IMR-90 (cell line): ENCODE data around the gene FEZ2. TPM values are rescaled to one million over a fixed set of nuclear protein-coding genes. Genes with fewer than 3 reads are reported as not detected.

Experiments used
- ATAC-seq: fragments of 200-7000 bp; cut with Tn5 transposase; 2 replicates; pipeline ENCODE4 v1.9.1; 2020; ENCODE audit warnings: low read depth, mild to moderate bottlenecking, moderate library complexity
- BruUV-seq: library from RNA; stranded (reverse); fragments of 400-500 nt; replicated peaks from 2 replicates; lab custom pipeline; 2021; lab: Mats Ljungman, UMichigan
- CTCF ChIA-PET: fragments of 300-600 bp; formaldehyde crosslinking; extraction: SDS; loops from one replicate; lab custom pipeline; 2021; ENCODE audit warnings: antibody characterized with exemption; lab: Yijun Ruan, JAX
- POLR2A ChIA-PET: fragments of 300-600 bp; sonication (Branson Sonifier 250); formaldehyde crosslinking; loops from one replicate; lab custom pipeline; 2022; ENCODE audit warnings: antibody characterized with exemption; ENCODE audit not compliant: unreplicated experiment; lab: Charles Lee
- DNase-seq: peaks from one replicate; pipeline ENCODE4 v3.0.0; 2013
- H2AFZ ChIP-seq: replicated peaks from 2 replicates; pipeline ENCODE3; 2013; ENCODE audit warnings: low read length, mild to moderate bottlenecking; ENCODE audit not compliant: poor library complexity
- H2AK5ac ChIP-seq: 2 replicates; pipeline ENCODE4 v1.6.1; 2013; ENCODE audit warnings: low read depth, low read length, inconsistent platforms
- H2AK9ac ChIP-seq: replicated peaks from 2 replicates; pipeline ENCODE3; 2013; ENCODE audit warnings: mild to moderate bottlenecking, low read depth, low read length, moderate library complexity; ENCODE audit not compliant: poor library complexity
- H2BK120ac ChIP-seq: 2 replicates; pipeline ENCODE4 v1.6.1; 2013; ENCODE audit warnings: low read depth, low read length, inconsistent platforms
- H2BK15ac ChIP-seq: 3 replicates; pipeline ENCODE4 v1.6.1; 2013; ENCODE audit warnings: low read depth, low read length, inconsistent platforms
- H2BK20ac ChIP-seq: 2 replicates; pipeline ENCODE4 v1.6.1; 2013; ENCODE audit warnings: low read depth, mild to moderate bottlenecking, inconsistent platforms, low read length, moderate library complexity
- H2BK5ac ChIP-seq: 2 replicates; pipeline ENCODE4 v1.6.1; 2013; ENCODE audit warnings: mild to moderate bottlenecking, low read depth, low read length, inconsistent platforms; ENCODE audit not compliant: poor library complexity, severe bottlenecking
- H3K14ac ChIP-seq: replicated peaks from 2 replicates; pipeline ENCODE4 v1.6.1; 2013; ENCODE audit warnings: low read depth, low read length, inconsistent platforms
- H3K18ac ChIP-seq: 2 replicates; pipeline ENCODE4 v1.6.1; 2013; ENCODE audit warnings: low read depth, low read length, control low read depth
- H3K23ac ChIP-seq: 2 replicates; pipeline ENCODE4 v1.6.1; 2013; ENCODE audit warnings: low read depth, low read length, inconsistent platforms
- H3K27ac ChIP-seq: 2 replicates; pipeline ENCODE4 v1.5.1; 2013; ENCODE audit warnings: mild to moderate bottlenecking, control low read depth, low read length; ENCODE audit not compliant: insufficient read depth
- H3K27me3 ChIP-seq: 2 replicates; pipeline ENCODE4 v1.6.1; 2013; ENCODE audit warnings: low read length; ENCODE audit not compliant: control insufficient read depth, insufficient read depth
- H3K36me3 ChIP-seq: 2 replicates; pipeline ENCODE4 v1.6.1; 2013; ENCODE audit warnings: low read length, mixed read lengths; ENCODE audit not compliant: control insufficient read depth, insufficient read depth
- H3K4ac ChIP-seq: 2 replicates; pipeline ENCODE4 v1.6.1; 2013; ENCODE audit warnings: low read depth, low read length, inconsistent platforms
- H3K4me1 ChIP-seq: 2 replicates; pipeline ENCODE4 v1.6.1; 2013; ENCODE audit warnings: low read length, mixed read lengths; ENCODE audit not compliant: control insufficient read depth, insufficient read depth
- H3K4me2 ChIP-seq: 2 replicates; pipeline ENCODE4 v1.6.1; 2013; ENCODE audit warnings: low read depth, mild to moderate bottlenecking, control low read depth, low read length, moderate library complexity
- H3K4me3 ChIP-seq: 2 replicates; pipeline ENCODE4 v1.5.1; 2013; ENCODE audit warnings: low read depth, mild to moderate bottlenecking, control low read depth, low read length, moderate library complexity; ENCODE audit not compliant: insufficient read depth
- H3K56ac ChIP-seq: 2 replicates; pipeline ENCODE4 v1.6.1; 2013; ENCODE audit warnings: low read length, inconsistent platforms; ENCODE audit not compliant: insufficient read depth; ENCODE audit errors: extremely low read depth
- H3K79me1 ChIP-seq, 2 experiments: 2 replicates each; pipeline ENCODE4 v1.6.1; 2013; ENCODE audit warnings: low read length in 2 of 2, inconsistent platforms in 1 of 2, low read depth in 1 of 2
- H3K9ac ChIP-seq: 2 replicates; pipeline ENCODE4 v1.6.1; 2013; ENCODE audit warnings: low read depth, low read length, control low read depth
- H3K9me1 ChIP-seq: 2 replicates; pipeline ENCODE4 v1.6.1; 2013; ENCODE audit warnings: low read length, inconsistent platforms; ENCODE audit not compliant: insufficient read depth
- H3K9me3 ChIP-seq: 2 replicates; pipeline ENCODE4 v1.6.1; 2013; ENCODE audit warnings: low read length; ENCODE audit not compliant: control insufficient read depth, insufficient read depth
- H4K20me1 ChIP-seq: 2 replicates; pipeline ENCODE4 v1.6.1; 2013; ENCODE audit warnings: low read length, inconsistent platforms; ENCODE audit not compliant: insufficient read depth
- H4K5ac ChIP-seq: 2 replicates; pipeline ENCODE4 v1.6.1; 2013; ENCODE audit warnings: mild to moderate bottlenecking, low read depth, low read length, control low read depth
- H4K8ac ChIP-seq, 2 experiments: 2 replicates each; pipeline ENCODE4 v1.6.1; 2013; ENCODE audit warnings: low read depth in 2 of 2, low read length in 2 of 2, control low read depth in 1 of 2, inconsistent platforms in 1 of 2
- H4K91ac ChIP-seq: 2 replicates; pipeline ENCODE4 v1.6.1; 2013; ENCODE audit warnings: low read depth, low read length, inconsistent platforms; ENCODE audit not compliant: insufficient read depth
- CEBPB ChIP-seq: IDR thresholded peaks from 2 replicates; pipeline ENCODE4 v1.6.1; 2012; ENCODE audit warnings: low read depth, low read length, improper control_type of control experiment
- NFE2L2 ChIP-seq: fragments of 150-350 bp; IDR thresholded peaks from 2 replicates; pipeline ENCODE4 v1.6.1; 2016; ENCODE audit warnings: low read depth, mild to moderate bottlenecking, low read length
- RCOR1 ChIP-seq: IDR thresholded peaks from 2 replicates; pipeline ENCODE4 v1.6.1; 2012; ENCODE audit warnings: mild to moderate bottlenecking, low read length, improper control_type of control experiment; ENCODE audit not compliant: insufficient replicate concordance
- WGBS, 2 experiments: methylation state at CpG; one replicate each; pipeline versions ENCODE4 v1.1.5 to v1.1.7; 2013; ENCODE audit warnings: missing lambda C conversion rate in 2 of 2; ENCODE audit not compliant: insufficient read length in 1 of 2; ENCODE audit errors: extremely low coverage in 2 of 2; 5-methylcytosine and 5-hydroxymethylcytosine counted together
- dilution Hi-C: fragments of 300-500 bp; cut with HindIII; formaldehyde crosslinking; loops from one replicate; pipeline ENCODE4 v1.14.3; 2018; ENCODE audit warnings: low sequenced_read_pairs; ENCODE audit not compliant: unreplicated experiment
- in situ Hi-C: fragments of 300-500 bp; cut with MboI; formaldehyde crosslinking; loops from 3 replicates; pipeline ENCODE4 v1.14.3; 2019; ENCODE audit warnings: low sequenced_read_pairs, inconsistent platforms, mixed read lengths
- intact Hi-C: fragments of 100-400 bp; cut with micrococcal nuclease; formaldehyde crosslinking; loops from 2 replicates; pipeline ENCODE4 v1.10.0; 2022
- polyA plus RNA-seq, 3 experiments: library from polyadenylated mRNA; depleted of rRNA; stranded (reverse); fragments of >200 nt; gene quantifications; 2 replicates each; pipeline ENCODE4 v1.2.3, GENCODE V29; 2012; ENCODE audit warnings: low replicate concordance in 1 of 3
- total RNA-seq: library from RNA; depleted of rRNA; stranded (reverse); fragments of >200 nt; gene quantifications from 2 replicates; pipeline ENCODE4 v1.2.3, GENCODE V29; 2012

The FEZ2 gene
- total and polyA plus RNA-seq, 2 of the 4 experiments (the other 2 are of a cell fraction), result 19.4 to 31.6 TPM

DNA sequence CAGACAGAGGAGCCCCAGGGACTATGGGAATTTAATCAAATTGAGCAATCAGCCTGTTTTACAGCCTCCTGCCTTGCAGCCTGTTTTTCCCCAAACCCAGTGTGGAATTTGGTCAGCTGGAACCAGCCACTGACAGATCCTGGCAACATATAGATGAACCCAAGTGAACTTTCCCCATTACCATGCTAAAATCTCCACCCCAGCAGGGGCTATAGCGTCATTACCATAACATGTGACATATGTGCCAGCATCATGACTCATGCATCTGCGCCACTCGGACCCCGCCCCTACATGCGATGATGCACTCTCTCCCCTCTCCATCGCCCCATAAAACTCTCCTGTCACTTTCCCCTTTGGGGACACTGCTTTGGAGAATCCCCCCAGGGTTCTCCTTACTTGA is 17.3 kb upstream of the FEZ2 start:
- Histone ChIP-seq H2AK5ac (no peak overlapping the region), H4K5ac (peak overlapping the region; percentile 3; the same call in 1 of the 2 replicates), H4K91ac (no peak overlapping the region), H3K79me1 (no peaks in the 10 kb centered on the region), H3K9me1 (peaks cover 2% of the 10 kb centered on the region; the same call in 1 of the 2 replicates), H3K23ac (no peak overlapping the region), H3K27me3 (no peaks in the 10 kb centered on the region), H3K14ac (0 out of 2 replicates have a peak overlapping the region, but pooled peaks have one; percentile 40), H3K4me3 (no peak overlapping the region), H3K9me3 (no peaks in the 10 kb centered on the region), H4K8ac (no peak overlapping the region), H3K27ac (peak overlapping the region; percentile 79; the same call in 1 of the 2 replicates), H3K4ac (no peak overlapping the region; the same call in 1 of the 2 replicates), H3K9ac (no peak overlapping the region), H4K20me1 (no peaks in the 10 kb centered on the region), H2AFZ (peak overlapping the region; percentile 54), H2BK20ac (no peak overlapping the region), H3K36me3 (no peaks in the 10 kb centered on the region), H2BK5ac (no peak overlapping the region), H3K18ac (peak overlapping the region; percentile 45; the same call in 1 of the 2 replicates), H2AK9ac (no peak overlapping the region), H2BK15ac (no peak overlapping the region), H3K4me1 (peaks cover 13% of the 10 kb centered on the region), H3K56ac (no peak overlapping the region), H2BK120ac (no peak overlapping the region), H3K4me2 (peak overlapping the region; percentile 23; the same call in 1 of the 2 replicates)
- dilution Hi-C loops (no loop called here), in situ Hi-C loops (no loop called here), intact Hi-C loops (no loop called here)
- CTCF ChIA-PET, result interaction anchor here (0.9 to 1.0 kb wide), 2 partner anchors 32 to 128 kb away, joined by 3 to 4 read pairs; no protein-coding TSS in a partner anchor
- BruUV-seq, result no TSS peak
- TF ChIP-seq NFE2L2 (peak; percentile 5; the same call in 1 of the 2 replicates), CEBPB (peak; percentile 66), RCOR1 (no peak)
- DNase-seq, result peak; percentile 69
- peak; percentile 77 for ATAC-seq
- POLR2A ChIA-PET, result no interaction called here
- 78% methylated on average over 6 of the region's 6 CpGs; no CpG with 5 or more reads in 1 of the 2 experiments for WGBS, 2 experiments
